ENCODE results near the gene SEMA5A. TPM values are rescaled to one million over a fixed set of nuclear protein-coding genes. Genes with fewer than 3 reads are reported as not detected.
"Not testable (repeated sequence)": the region's sequence is repeated elsewhere in the genome, so short reads cannot be mapped to it uniquely, and the experiment has no call there.

SEMA5A gene
- polyA plus RNA-seq, 5 donors: 14.2 to 25.1 (median 18.4) TPM

GRCh38 chr5:9405196-9405754 lies 140.6 kb downstream of the SEMA5A start:
- DNase-seq: no peak

GRCh38 chr5:9401786-9402472 lies 143.9 kb downstream of the SEMA5A start:
- DNase-seq: no peak

- DNase-seq: not testable (repeated sequence)
Measured at GRCh38 chr5:9399783-9400182, 146.1 kb downstream of the SEMA5A start.

- no peak for DNase-seq
Measured at GRCh38 chr5:9399094-9399493, 146.8 kb downstream of the SEMA5A start.

GRCh38 chr5:9398227-9398626 lies 147.6 kb downstream of the SEMA5A start:
- DNase-seq: no peak

GRCh38 chr5:9396285-9396770 lies 149.5 kb downstream of the SEMA5A start:
- no peak for DNase-seq

- DNase-seq: no peak
Measured at GRCh38 chr5:9395706-9396105, 150.2 kb downstream of the SEMA5A start.

GRCh38 chr5:9394221-9394620 lies 151.7 kb downstream of the SEMA5A start:
- DNase-seq: no peak

- no peak for DNase-seq
Measured at GRCh38 chr5:9392625-9393024, 153.2 kb downstream of the SEMA5A start.

- DNase-seq: no peak
Measured at GRCh38 chr5:9391080-9391479, 154.8 kb downstream of the SEMA5A start.

- no peak for DNase-seq
Measured at GRCh38 chr5:9390113-9390512, 155.8 kb downstream of the SEMA5A start.

- no peak for DNase-seq
Measured at GRCh38 chr5:9388941-9389674, 156.8 kb downstream of the SEMA5A start.

GRCh38 chr5:9387879-9388278 lies 158.0 kb downstream of the SEMA5A start:
- no peak for DNase-seq

GRCh38 chr5:9386945-9387344 lies 158.9 kb downstream of the SEMA5A start:
- DNase-seq: no peak

- no peak for DNase-seq
Measured at GRCh38 chr5:9382522-9382921, 163.4 kb downstream of the SEMA5A start.

- DNase-seq: no peak
Measured at GRCh38 chr5:9381464-9381863, 164.4 kb downstream of the SEMA5A start.

- DNase-seq: no peak
Measured at GRCh38 chr5:9380109-9380508, 165.8 kb downstream of the SEMA5A start.

GRCh38 chr5:9376363-9377117 lies 169.3 kb downstream of the SEMA5A start:
- no peak for DNase-seq

- DNase-seq: no peak
Measured at GRCh38 chr5:9375756-9376155, 170.1 kb downstream of the SEMA5A start.

- no peak for DNase-seq
Measured at GRCh38 chr5:9374025-9374424, 171.8 kb downstream of the SEMA5A start.

GRCh38 chr5:9373571-9373970 lies 172.3 kb downstream of the SEMA5A start:
- DNase-seq: no peak

- DNase-seq: no peak
Measured at GRCh38 chr5:9370256-9370655, 175.6 kb downstream of the SEMA5A start.
